SU-DHL-6 (cell line): ENCODE data around the gene RTL5.

Experiments used
- H2AFZ ChIP-seq: fragments of 200-600 bp; sonication (generic); 2 replicates; pipeline ENCODE4 v1.6.1; 2014; ENCODE audit warnings: low read depth, mild to moderate bottlenecking, moderate library complexity, mixed read lengths, antibody characterized with exemption, low read length; ENCODE audit not compliant: severe bottlenecking
- H3F3A ChIP-seq: fragments of 200-600 bp; shearing (Covaris generic); 2 replicates; pipeline ENCODE4 v1.6.0; 2016; ENCODE audit warnings: antibody characterized with exemption, mild to moderate bottlenecking; ENCODE audit not compliant: insufficient read depth
- H3K27ac ChIP-seq: fragments of 200-600 bp; sonication (generic); 2 replicates; pipeline ENCODE4 v1.5.1; 2016; ENCODE audit warnings: low read depth, mild to moderate bottlenecking, low read length, moderate library complexity, mixed read lengths
- H3K27me3 ChIP-seq: fragments of 200-600 bp; sonication (generic), shearing (Covaris generic); 2 replicates; pipeline ENCODE4 v1.6.0; 2014; ENCODE audit warnings: mild to moderate bottlenecking, low read length
- H3K36me3 ChIP-seq: fragments of 200-600 bp; sonication (generic); 2 replicates; pipeline ENCODE4 v1.6.1; 2014; ENCODE audit warnings: mild to moderate bottlenecking, low read length, mixed read lengths
- H3K4me2 ChIP-seq: fragments of 300-600, 200-600 bp; shearing (Covaris generic), sonication (generic); 2 replicates; pipeline ENCODE4 v1.6.0; 2014; ENCODE audit warnings: low read length, low read depth, mild to moderate bottlenecking; ENCODE audit not compliant: poor library complexity, severe bottlenecking
- H3K4me3 ChIP-seq: fragments of 200-600 bp; sonication (generic); 2 replicates; pipeline ENCODE4 v1.5.1; 2014; ENCODE audit warnings: antibody characterized with exemption, low read length, mild to moderate bottlenecking, mixed read lengths; ENCODE audit not compliant: insufficient read depth, poor library complexity, severe bottlenecking
- H3K79me2 ChIP-seq: fragments of 200-600 bp; sonication (generic); 2 replicates; pipeline ENCODE4 v1.6.1; 2014; ENCODE audit warnings: mild to moderate bottlenecking, low read length, moderate library complexity; ENCODE audit not compliant: insufficient read depth
- H3K9ac ChIP-seq: fragments of 200-600 bp; sonication (generic); 2 replicates; pipeline ENCODE4 v1.7.0; 2014; ENCODE audit warnings: mild to moderate bottlenecking, low read length
- H3K9me2 ChIP-seq: fragments of 200-600 bp; sonication (generic); replicated peaks from 2 replicates; pipeline ENCODE4 v1.6.1; 2014; ENCODE audit warnings: low read length; ENCODE audit not compliant: insufficient read depth
- H3K9me3 ChIP-seq: fragments of 200-600 bp; sonication (generic); 2 replicates; pipeline ENCODE4 v1.6.1; 2014; ENCODE audit warnings: low read length, mixed read lengths; ENCODE audit not compliant: insufficient read depth
- H4K20me1 ChIP-seq: fragments of 200-600 bp; sonication (generic); 2 replicates; pipeline ENCODE4 v1.6.1; 2014; ENCODE audit warnings: low read depth, mild to moderate bottlenecking, antibody characterized with exemption, low read length, moderate library complexity, mixed read lengths
- EZH2phosphoT487 ChIP-seq: fragments of 200-600 bp; sonication (generic), shearing (Covaris generic); conservative IDR thresholded peaks from 2 replicates; pipeline ENCODE4 v1.6.1; 2018; ENCODE audit warnings: mild to moderate bottlenecking, antibody characterized with exemption, low read length, moderate library complexity, mixed read lengths
- TF ChIP-seq, protein P1 (sequence below): fragments of 200-600 bp; sonication (generic); IDR thresholded peaks from one replicate; pipeline ENCODE4 v1.5.1; 2017; ENCODE audit warnings: antibody characterized with exemption, mild to moderate bottlenecking, low read length, moderate library complexity; ENCODE audit not compliant: insufficient read depth, poor library complexity, severe bottlenecking

The RTL5 gene

GRCh38 chrX:72129661-72130060, 2.1 kb downstream of the RTL5 start:
- Histone ChIP-seq H2AFZ (no peak overlapping the region), H3K79me2 (no peaks in the 10 kb centered on the region), H3K27me3 (no peaks in the 10 kb centered on the region), H3K9me3 (no peaks in the 10 kb centered on the region), H3F3A (no peaks in the 10 kb centered on the region), H3K4me3 (no peak overlapping the region), H4K20me1 (no peaks in the 10 kb centered on the region), H3K4me2 (no peak overlapping the region), H3K9me2 (no peaks in the 10 kb centered on the region), H3K36me3 (no peaks in the 10 kb centered on the region), H3K27ac (no peak overlapping the region), H3K9ac (no peak overlapping the region)
- TF ChIP-seq EZH2phosphoT487: no peak
- TF ChIP-seq, protein P1, sequence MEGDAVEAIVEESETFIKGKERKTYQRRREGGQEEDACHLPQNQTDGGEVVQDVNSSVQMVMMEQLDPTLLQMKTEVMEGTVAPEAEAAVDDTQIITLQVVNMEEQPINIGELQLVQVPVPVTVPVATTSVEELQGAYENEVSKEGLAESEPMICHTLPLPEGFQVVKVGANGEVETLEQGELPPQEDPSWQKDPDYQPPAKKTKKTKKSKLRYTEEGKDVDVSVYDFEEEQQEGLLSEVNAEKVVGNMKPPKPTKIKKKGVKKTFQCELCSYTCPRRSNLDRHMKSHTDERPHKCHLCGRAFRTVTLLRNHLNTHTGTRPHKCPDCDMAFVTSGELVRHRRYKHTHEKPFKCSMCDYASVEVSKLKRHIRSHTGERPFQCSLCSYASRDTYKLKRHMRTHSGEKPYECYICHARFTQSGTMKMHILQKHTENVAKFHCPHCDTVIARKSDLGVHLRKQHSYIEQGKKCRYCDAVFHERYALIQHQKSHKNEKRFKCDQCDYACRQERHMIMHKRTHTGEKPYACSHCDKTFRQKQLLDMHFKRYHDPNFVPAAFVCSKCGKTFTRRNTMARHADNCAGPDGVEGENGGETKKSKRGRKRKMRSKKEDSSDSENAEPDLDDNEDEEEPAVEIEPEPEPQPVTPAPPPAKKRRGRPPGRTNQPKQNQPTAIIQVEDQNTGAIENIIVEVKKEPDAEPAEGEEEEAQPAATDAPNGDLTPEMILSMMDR: no peak

GRCh38 chrX:72128881-72129280, 2.8 kb downstream of the RTL5 start:
- Histone ChIP-seq H3K36me3 (no peaks in the 10 kb centered on the region), H3K9me2 (no peaks in the 10 kb centered on the region), H3K27me3 (no peaks in the 10 kb centered on the region), H2AFZ (no peak overlapping the region), H3K27ac (no peak overlapping the region), H3K9me3 (no peaks in the 10 kb centered on the region), H3K79me2 (no peaks in the 10 kb centered on the region), H3K9ac (no peak overlapping the region), H3K4me3 (no peak overlapping the region), H4K20me1 (no peaks in the 10 kb centered on the region), H3F3A (no peaks in the 10 kb centered on the region), H3K4me2 (no peak overlapping the region)
- TF ChIP-seq, protein P1: no peak
- TF ChIP-seq EZH2phosphoT487: no peak

DNA sequence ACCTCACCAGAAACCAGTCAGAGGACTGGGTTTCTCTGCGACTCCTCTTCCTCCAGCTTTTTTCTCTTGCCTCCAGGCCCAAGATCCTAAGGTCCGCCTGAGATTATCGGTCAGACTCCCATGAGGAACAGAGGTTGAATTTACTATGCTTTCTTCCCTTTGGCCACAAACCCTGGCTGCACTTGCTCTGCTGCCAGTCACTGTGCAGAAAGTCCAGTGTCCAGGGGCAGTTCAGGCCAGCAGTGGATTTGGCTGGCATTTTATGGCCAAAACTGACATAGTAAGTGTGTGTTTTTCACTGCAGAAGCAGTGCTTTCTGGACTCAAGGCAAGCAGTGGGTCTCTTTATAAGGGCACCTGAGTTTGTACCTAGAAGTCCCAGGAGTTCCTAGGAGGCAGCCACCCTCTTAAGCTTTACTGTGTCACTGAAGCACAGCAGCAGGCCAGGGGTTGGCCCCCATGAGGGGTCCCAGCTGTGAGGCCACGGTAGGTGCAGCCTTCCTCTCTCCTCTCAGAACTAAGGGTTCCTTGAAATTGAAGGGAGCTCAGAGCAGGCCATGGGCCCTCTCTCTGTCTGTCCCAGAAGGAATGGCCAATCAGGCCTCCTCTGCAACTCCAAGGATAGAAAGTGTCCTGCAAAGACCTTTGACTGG, 3.4 kb downstream of the RTL5 start:
- Histone ChIP-seq H3K9me3 (no peaks in the 10 kb centered on the region), H3F3A (no peaks in the 10 kb centered on the region), H2AFZ (no peak overlapping the region), H3K4me3 (no peak overlapping the region), H3K79me2 (no peaks in the 10 kb centered on the region), H3K9me2 (no peaks in the 10 kb centered on the region), H3K4me2 (no peak overlapping the region), H3K9ac (no peak overlapping the region), H4K20me1 (no peaks in the 10 kb centered on the region), H3K27me3 (no peaks in the 10 kb centered on the region), H3K36me3 (no peaks in the 10 kb centered on the region), H3K27ac (no peak overlapping the region)
- no peak for TF ChIP-seq EZH2phosphoT487
- TF ChIP-seq, protein P1: no peak
